ENCODE measurements around the gene ITPR2.

The ITPR2 gene

GRCh38 chr12:26728205-26729050 is 104.6 kb downstream of the ITPR2 start:
- TF ChIP-seq CTCF (IDR thresholded peaks at IDR 0.05; ENCODE audit: poor library complexity, severe bottlenecking): no peak
- H3K27ac ChIP-seq (ENCODE audit: poor library complexity, severe bottlenecking): no peak overlapping the region
- ATAC-seq (ENCODE audit: low read depth): no peak
- no peaks in the 10 kb centered on the region for H3K9me3 ChIP-seq (ENCODE audit: severe bottlenecking)
- no peaks in the 10 kb centered on the region for H3K27me3 ChIP-seq (ENCODE audit: insufficient read depth, poor library complexity, severe bottlenecking)
- H3K36me3 ChIP-seq (ENCODE audit: low read depth): no peaks in the 10 kb centered on the region
- H3K4me3 ChIP-seq (ENCODE audit: severe bottlenecking): no peak overlapping the region
- H3K4me1 ChIP-seq (ENCODE audit: insufficient read depth, poor library complexity, severe bottlenecking): peaks cover 9% of the 10 kb centered on the region
- no peak for DNase-seq (ENCODE audit: low spot score)

GRCh38 chr12:26727482-26728204 is 105.4 kb downstream of the ITPR2 start:
- no peak overlapping the region for H3K27ac ChIP-seq (ENCODE audit: poor library complexity, severe bottlenecking)
- no peaks in the 10 kb centered on the region for H3K36me3 ChIP-seq (ENCODE audit: low read depth)
- peaks cover 9% of the 10 kb centered on the region for H3K4me1 ChIP-seq (ENCODE audit: insufficient read depth, poor library complexity, severe bottlenecking)
- H3K27me3 ChIP-seq (ENCODE audit: insufficient read depth, poor library complexity, severe bottlenecking): no peaks in the 10 kb centered on the region
- no peak for DNase-seq (ENCODE audit: low spot score)
- no peaks in the 10 kb centered on the region for H3K9me3 ChIP-seq (ENCODE audit: severe bottlenecking)
- no peak for ATAC-seq (ENCODE audit: low read depth)
- no peak for TF ChIP-seq CTCF (IDR thresholded peaks at IDR 0.05; ENCODE audit: poor library complexity, severe bottlenecking)
- no peak overlapping the region for H3K4me3 ChIP-seq (ENCODE audit: severe bottlenecking)

- Histone ChIP-seq H3K4me1 (ENCODE audit: insufficient read depth, poor library complexity, severe bottlenecking) (peaks cover 9% of the 10 kb centered on the region), H3K36me3 (ENCODE audit: low read depth) (no peaks in the 10 kb centered on the region), H3K9me3 (ENCODE audit: severe bottlenecking) (no peaks in the 10 kb centered on the region), H3K27ac (ENCODE audit: poor library complexity, severe bottlenecking) (no peak overlapping the region), H3K27me3 (ENCODE audit: insufficient read depth, poor library complexity, severe bottlenecking) (no peaks in the 10 kb centered on the region), H3K4me3 (ENCODE audit: severe bottlenecking) (no peak overlapping the region)
- no peak for TF ChIP-seq CTCF (IDR thresholded peaks at IDR 0.05; ENCODE audit: poor library complexity, severe bottlenecking)
- ATAC-seq (ENCODE audit: low read depth): no peak
- DNase-seq (ENCODE audit: low spot score): no peak
Measured at GRCh38 chr12:26726956-26727355, 106.0 kb downstream of the ITPR2 start.

- Histone ChIP-seq H3K27ac (ENCODE audit: poor library complexity, severe bottlenecking) (no peak overlapping the region), H3K27me3 (ENCODE audit: insufficient read depth, poor library complexity, severe bottlenecking) (no peaks in the 10 kb centered on the region)
- no peak for ATAC-seq (ENCODE audit: low read depth)
Measured at GRCh38 chr12:26725276-26725916, 107.6 kb downstream of the ITPR2 start.

More at GRCh38 chr12:26725276-26725916, 107.6 kb downstream of the ITPR2 start:
- H3K4me1 ChIP-seq (ENCODE audit: insufficient read depth, poor library complexity, severe bottlenecking): peaks cover 9% of the 10 kb centered on the region
- H3K36me3 ChIP-seq (ENCODE audit: low read depth): no peaks in the 10 kb centered on the region
- DNase-seq (ENCODE audit: low spot score): no peak
- no peak overlapping the region for H3K4me3 ChIP-seq (ENCODE audit: severe bottlenecking)
- no peaks in the 10 kb centered on the region for H3K9me3 ChIP-seq (ENCODE audit: severe bottlenecking)
- no peak for TF ChIP-seq CTCF (IDR thresholded peaks at IDR 0.05; ENCODE audit: poor library complexity, severe bottlenecking)
